Activated CD4-positive, alpha-beta T cell treated with anti-CD3 and anti-CD28 coated beads for 1 hour (primary cell): ENCODE measurements around the gene FMN1.

Experiments used
- DNase-seq: peaks from one replicate; pipeline ENCODE4 v3.0.0-alpha.2; 2020

The FMN1 gene

GRCh38 chr15:32908872-32909271 is 285.6 kb downstream of the FMN1 start:
- no peak for DNase-seq

- no peak for DNase-seq
Measured at GRCh38 chr15:32908135-32908801, 286.2 kb downstream of the FMN1 start.

- no peak for DNase-seq
Measured at GRCh38 chr15:32905481-32905880, 289.0 kb downstream of the FMN1 start.

GRCh38 chr15:32904448-32904847 is 290.1 kb downstream of the FMN1 start:
- no peak for DNase-seq

- no peak for DNase-seq
Measured at GRCh38 chr15:32903591-32904290, 290.8 kb downstream of the FMN1 start.

- no peak for DNase-seq
Measured at GRCh38 chr15:32901995-32902394, 292.5 kb downstream of the FMN1 start.

- no peak for DNase-seq
Measured at GRCh38 chr15:32901192-32901591, 293.3 kb downstream of the FMN1 start.

- DNase-seq = no peak
Measured at GRCh38 chr15:32899126-32899596, 295.4 kb downstream of the FMN1 start.

- no peak for DNase-seq
Measured at GRCh38 chr15:32898414-32898813, 296.1 kb downstream of the FMN1 start.

GRCh38 chr15:32893421-32893820 is 301.1 kb downstream of the FMN1 start:
- no peak for DNase-seq

- DNase-seq = no peak
Measured at GRCh38 chr15:32889214-32889613, 305.3 kb downstream of the FMN1 start.

- no peak for DNase-seq
Measured at GRCh38 chr15:32888221-32888761, 306.2 kb downstream of the FMN1 start.

GRCh38 chr15:32887090-32887489 is 307.4 kb downstream of the FMN1 start:
- DNase-seq = no peak

GRCh38 chr15:32886459-32886858 is 308.1 kb downstream of the FMN1 start:
- no peak for DNase-seq

- no peak for DNase-seq
Measured at GRCh38 chr15:32885713-32886112, 308.8 kb downstream of the FMN1 start.

GRCh38 chr15:32884146-32884545 is 310.4 kb downstream of the FMN1 start:
- no peak for DNase-seq

- no peak for DNase-seq
Measured at GRCh38 chr15:32882955-32883354, 311.6 kb downstream of the FMN1 start.

GRCh38 chr15:32881528-32881927 is 313.0 kb downstream of the FMN1 start:
- DNase-seq = no peak

GRCh38 chr15:32880642-32881041 is 313.9 kb downstream of the FMN1 start:
- no peak for DNase-seq

GRCh38 chr15:32879980-32880379 is 314.5 kb downstream of the FMN1 start:
- no peak for DNase-seq

- DNase-seq = no peak
Measured at GRCh38 chr15:32878869-32879805, 315.4 kb downstream of the FMN1 start.

- no peak for DNase-seq
Measured at GRCh38 chr15:32878342-32878741, 316.2 kb downstream of the FMN1 start.
